GM21529 (cell line): ENCODE data around the gene UBE2E2.
A peak's percentile ranks its signal among the peaks of the same experiment; 100 is the strongest.

Experiments
- ATAC-seq: cut with Tn5 transposase; IDR thresholded peaks from one replicate; pipeline ENCODE4 v1.9.1; 2021; ENCODE audit not compliant: unreplicated experiment

UBE2E2 gene

GRCh38 chr3:23239211-23240068 is 36.3 kb downstream of the UBE2E2 start:
- ATAC-seq: no peak

- ATAC-seq: no peak
Measured at GRCh38 chr3:23240171-23240785, 37.2 kb downstream of the UBE2E2 start.

- ATAC-seq: no peak
Measured at GRCh38 chr3:23241256-23241655, 38.1 kb downstream of the UBE2E2 start.

GRCh38 chr3:23242106-23242505 is 39.0 kb downstream of the UBE2E2 start:
- no peak for ATAC-seq

GRCh38 chr3:23244324-23245041 is 41.4 kb downstream of the UBE2E2 start:
- no peak for ATAC-seq

GRCh38 chr3:23246651-23247050 is 43.5 kb downstream of the UBE2E2 start:
- ATAC-seq: no peak

GRCh38 chr3:23248594-23249131 is 45.5 kb downstream of the UBE2E2 start:
- ATAC-seq: no peak

- no peak for ATAC-seq
Measured at GRCh38 chr3:23249961-23250360, 46.8 kb downstream of the UBE2E2 start.

- ATAC-seq: no peak
Measured at GRCh38 chr3:23252122-23252521, 49.0 kb downstream of the UBE2E2 start.

- ATAC-seq: peak; percentile 80
Measured at GRCh38 chr3:23253214-23253613, 50.1 kb downstream of the UBE2E2 start.

GRCh38 chr3:23254282-23254681 is 51.2 kb downstream of the UBE2E2 start:
- no peak for ATAC-seq

GRCh38 chr3:23254835-23255234 is 51.7 kb downstream of the UBE2E2 start:
- no peak for ATAC-seq

GRCh38 chr3:23256741-23257435 is 53.8 kb downstream of the UBE2E2 start:
- ATAC-seq: no peak

GRCh38 chr3:23258110-23258509 is 55.0 kb downstream of the UBE2E2 start:
- no peak for ATAC-seq

- no peak for ATAC-seq
Measured at GRCh38 chr3:23259515-23259914, 56.4 kb downstream of the UBE2E2 start.

GRCh38 chr3:23262766-23263165 is 59.6 kb downstream of the UBE2E2 start:
- no peak for ATAC-seq

GRCh38 chr3:23263796-23264195 is 60.7 kb downstream of the UBE2E2 start:
- ATAC-seq: no peak

GRCh38 chr3:23264413-23264812 is 61.3 kb downstream of the UBE2E2 start:
- no peak for ATAC-seq

- ATAC-seq: peak; percentile 73
Measured at GRCh38 chr3:23270423-23270822, 67.3 kb downstream of the UBE2E2 start.

GRCh38 chr3:23271876-23272741 is 69.0 kb downstream of the UBE2E2 start:
- ATAC-seq: no peak
